ENCODE measurements around the gene BCS1L. TPM values are rescaled to one million over a fixed set of nuclear protein-coding genes. Genes with fewer than 3 reads are reported as not detected.

BCS1L gene
- polyA plus RNA-seq, 3 donors from 2014 or later, result 15.7 to 25.3 (median 16.8) TPM

- peaks cover 7 to 8% (median 8%) of the 10 kb centered on the region in 3 donors for H3K27me3 Mint-ChIP-seq (ENCODE audit: low read depth in 3 of 3)
- no peaks in the 10 kb centered on the region for H3K9me3 Mint-ChIP-seq
- peak within 1 kb of the TSS; percentile 82 to 96 (median 94) for H3K27ac Mint-ChIP-seq
- H3K4me1 Mint-ChIP-seq, result peaks cover 12 to 16% of the 10 kb centered on the region in 2 donors
- DNase-seq, result peak; percentile 99
- peak within 1 kb of the TSS; percentile 92 to 99 (median 94) for H3K4me3 Mint-ChIP-seq
- peaks cover 2% of the 10 kb centered on the region in 3 donors for H3K36me3 Mint-ChIP-seq
Observed at GRCh38 chr2:218710687-218711549, 51.4 kb downstream of the BCS1L start, which contains the start of gene TTLL4. TTLL4 (plus strand) TSS chr2:218710835; CDS start chr2:218737677, 26,842 bp downstream.

GRCh38 chr2:218711550-218711929 is 52.1 kb downstream of the BCS1L start:
- DNase-seq, result no peak
- H3K9me3 Mint-ChIP-seq, result no peaks in the 10 kb centered on the region

More at GRCh38 chr2:218711550-218711929, 52.1 kb downstream of the BCS1L start:
- H3K4me1 Mint-ChIP-seq, result peaks cover 12 to 16% of the 10 kb centered on the region in 2 donors
- H3K27ac Mint-ChIP-seq, result peak overlapping the region; percentile 82 to 96 (median 94)
- peaks cover 5 to 8% (median 8%) of the 10 kb centered on the region in 3 donors for H3K27me3 Mint-ChIP-seq (ENCODE audit: low read depth in 3 of 3)
- peak overlapping the region; percentile 92 to 99 (median 94) for H3K4me3 Mint-ChIP-seq
- peaks cover 4 to 5% (median 4%) of the 10 kb centered on the region in 3 donors for H3K36me3 Mint-ChIP-seq

Other genes starting within 250 kb of the BCS1L start
- under 1 TPM in 2 of 3 donors, not detected in 1; 0.47 to 0.63 TPM for gene VIL1, start 240.6 kb upstream of the BCS1L start, polyA plus RNA-seq
- 1 to 10 TPM; 4.3 to 7.7 (median 6.1) TPM for gene USP37, start 91.3 kb upstream of the BCS1L start, polyA plus RNA-seq
- gene CNOT9, start 90.8 kb upstream of the BCS1L start, polyA plus RNA-seq, result 10 to 100 TPM; 17.7 to 22.3 (median 19.9) TPM
- gene PLCD4, start 51.8 kb upstream of the BCS1L start, polyA plus RNA-seq, result under 1 TPM in 1 of 3 donors, not detected in 2; 0.71 TPM
- 10 to 100 TPM in 1 of 3 donors, 1 to 10 TPM in 1, not detected in 1; 2.8 to 18.2 TPM for gene ZNF142, start 60 bp upstream of the BCS1L start, polyA plus RNA-seq
- 10 to 100 TPM in 2 of 3 donors, 1 to 10 TPM in 1; 7.7 to 16.7 (median 16.3) TPM for gene RNF25, start 12.3 kb downstream of the BCS1L start, polyA plus RNA-seq
- gene STK36, start 12.4 kb downstream of the BCS1L start, polyA plus RNA-seq, result 1 to 10 TPM; 3.0 to 3.9 (median 3.9) TPM
- gene TTLL4, start 51.2 kb downstream of the BCS1L start, polyA plus RNA-seq, result 1 to 10 TPM in 2 of 3 donors, under 1 TPM in 1; 0.14 to 5.4 (median 3.8) TPM
- under 1 TPM in 2 of 3 donors, not detected in 1; 0.34 to 0.60 TPM for gene CYP27A1, start 122.5 kb downstream of the BCS1L start, polyA plus RNA-seq
- not detected for gene PRKAG3, start 172.1 kb downstream of the BCS1L start, polyA plus RNA-seq
- gene WNT6, start 200.1 kb downstream of the BCS1L start, polyA plus RNA-seq, result under 1 TPM in 1 of 3 donors, not detected in 2; 0.22 TPM
- under 1 TPM in 1 of 3 donors, not detected in 2; 0.19 TPM for gene WNT10A, start 221.2 kb downstream of the BCS1L start, polyA plus RNA-seq

Data from immature natural killer cell (primary cell).